GM12892 (cell line): ENCODE results near the gene SIAH1.
"Not testable (repeated sequence)": the region's sequence is repeated elsewhere in the genome, so short reads cannot be mapped to it uniquely, and the experiment has no call there.

Source experiments
- DNase-seq: peaks from one replicate; pipeline ENCODE4 v3.0.0; 2011; ENCODE audit not compliant: insufficient read length
- FAIRE-seq: peaks from 2 replicates; lab custom pipeline; 2011; peaks lifted over from hg19 to GRCh38; lab: Jason Lieb, UNC
- POLR2A ChIP-seq: IDR thresholded peaks from 2 replicates; pipeline ENCODE4 v1.6.1; 2011; ENCODE audit warnings: low read depth, low read length, control low read depth
- POLR2AphosphoS5 ChIP-seq: IDR thresholded peaks from 2 replicates; pipeline ENCODE4 v1.6.1; 2011; ENCODE audit warnings: low read depth, low read length, control low read depth
- TAF1 ChIP-seq: IDR thresholded peaks from 2 replicates; pipeline ENCODE4 v1.6.1; 2011; ENCODE audit warnings: low read depth, mild to moderate bottlenecking, control low read depth, low read length, borderline replicate concordance

The SIAH1 gene

GRCh38 chr16:48420437-48420836, 35.2 kb upstream of the SIAH1 start:
- no peak for TF ChIP-seq POLR2A
- TF ChIP-seq POLR2AphosphoS5 = no peak
- TF ChIP-seq TAF1 = no peak
- FAIRE-seq (no peak), DNase-seq (no peak)

GRCh38 chr16:48416617-48417016, 31.4 kb upstream of the SIAH1 start:
- not testable (repeated sequence) for FAIRE-seq, DNase-seq

GRCh38 chr16:48413272-48413671, 28.1 kb upstream of the SIAH1 start:
- FAIRE-seq (no peak), DNase-seq (no peak)
- TF ChIP-seq POLR2A = no peak
- no peak for TF ChIP-seq POLR2AphosphoS5
- no peak for TF ChIP-seq TAF1

- FAIRE-seq (no peak), DNase-seq (no peak)
- TF ChIP-seq POLR2A = no peak
- no peak for TF ChIP-seq TAF1
- TF ChIP-seq POLR2AphosphoS5 = no peak
These were observed 24.8 kb upstream of the SIAH1 start for GRCh38 chr16:48409839-48410632.

- TF ChIP-seq POLR2AphosphoS5 (no peak), POLR2A (no peak), TAF1 (no peak)
- no peak for DNase-seq
- no peak for FAIRE-seq
These were observed 23.5 kb upstream of the SIAH1 start for GRCh38 chr16:48408688-48409087.

GRCh38 chr16:48405907-48406306, 20.7 kb upstream of the SIAH1 start:
- TF ChIP-seq POLR2A (no peak), POLR2AphosphoS5 (no peak), TAF1 (no peak)
- FAIRE-seq = no peak
- DNase-seq = no peak

GRCh38 chr16:48405153-48405552, 19.9 kb upstream of the SIAH1 start:
- TF ChIP-seq TAF1 (no peak), POLR2A (no peak), POLR2AphosphoS5 (no peak)
- no peak for DNase-seq
- FAIRE-seq = no peak

GRCh38 chr16:48402547-48402946, 17.3 kb upstream of the SIAH1 start:
- not testable (repeated sequence) for FAIRE-seq, DNase-seq

- no peak for FAIRE-seq
- TF ChIP-seq POLR2A = no peak
- no peak for TF ChIP-seq TAF1
- TF ChIP-seq POLR2AphosphoS5 = no peak
- no peak for DNase-seq
These were observed 10.2 kb upstream of the SIAH1 start for GRCh38 chr16:48395375-48395774.

GRCh38 chr16:48394355-48394703, 9.1 kb upstream of the SIAH1 start:
- FAIRE-seq (no peak), DNase-seq (no peak)
- TF ChIP-seq POLR2A (no peak), TAF1 (no peak), POLR2AphosphoS5 (no peak)

GRCh38 chr16:48393485-48394354, 8.5 kb upstream of the SIAH1 start:
- TF ChIP-seq TAF1 = no peak
- no peak for TF ChIP-seq POLR2A
- TF ChIP-seq POLR2AphosphoS5 = no peak
- DNase-seq = no peak
- FAIRE-seq = no peak

- FAIRE-seq = no peak
- TF ChIP-seq POLR2AphosphoS5 (no peak), TAF1 (no peak), POLR2A (no peak)
- DNase-seq = no peak
These were observed 7.2 kb upstream of the SIAH1 start for GRCh38 chr16:48392407-48392806.

- TF ChIP-seq POLR2A = no peak
- no peak for TF ChIP-seq POLR2AphosphoS5
- no peak for TF ChIP-seq TAF1
- FAIRE-seq (no peak), DNase-seq (no peak)
These were observed 1.5 kb upstream of the SIAH1 start for GRCh38 chr16:48386559-48387312.
